GM18519 (cell line): ENCODE results near the gene SATL1.
"Not testable (repeated sequence)": the region's sequence is repeated elsewhere in the genome, so short reads cannot be mapped to it uniquely, and the experiment has no call there.

Source experiments
- ATAC-seq: cut with Tn5 transposase; IDR thresholded peaks from one replicate; pipeline ENCODE4 v1.9.1; 2021; ENCODE audit warnings: mild to moderate bottlenecking, moderate library complexity; ENCODE audit not compliant: unreplicated experiment, low FRiP score

Gene SATL1

GRCh38 chrX:85111347-85111746 lies 132.2 kb downstream of the SATL1 start:
- no peak for ATAC-seq

GRCh38 chrX:85109235-85109634 lies 134.3 kb downstream of the SATL1 start:
- ATAC-seq = no peak

- ATAC-seq = no peak
Measured at GRCh38 chrX:85108165-85108564, 135.4 kb downstream of the SATL1 start.

GRCh38 chrX:85107407-85107806 lies 136.2 kb downstream of the SATL1 start:
- no peak for ATAC-seq

GRCh38 chrX:85089321-85089840 lies 154.2 kb downstream of the SATL1 start:
- ATAC-seq = no peak

- peak; percentile 79 for ATAC-seq
Measured at GRCh38 chrX:85084770-85085393, 158.7 kb downstream of the SATL1 start.

- not testable (repeated sequence) for ATAC-seq
Measured at GRCh38 chrX:85077247-85077646, 166.3 kb downstream of the SATL1 start.

GRCh38 chrX:85065512-85066198 lies 177.9 kb downstream of the SATL1 start:
- peak; percentile 58 for ATAC-seq

GRCh38 chrX:85052636-85053343 lies 190.8 kb downstream of the SATL1 start:
- ATAC-seq = no peak

GRCh38 chrX:85052205-85052604 lies 191.4 kb downstream of the SATL1 start:
- ATAC-seq = no peak

- ATAC-seq = no peak
Measured at GRCh38 chrX:85051627-85052026, 192.0 kb downstream of the SATL1 start.
